Activated naive CD8-positive, alpha-beta T cell (primary cell): ENCODE results near the gene ATL1.
"Not testable (repeated sequence)": the region's sequence is repeated elsewhere in the genome, so short reads cannot be mapped to it uniquely, and the experiment has no call there.

Experiments
- H3K27ac Mint-ChIP-seq: one replicate; pipeline ENCODE4 v1.8.0; 2021; ENCODE audit warnings: mixed read lengths
- H3K27me3 Mint-ChIP-seq: one replicate; pipeline ENCODE4 v1.8.0; 2021; ENCODE audit warnings: mixed read lengths
- H3K36me3 Mint-ChIP-seq: one replicate; pipeline ENCODE4 v1.8.0; 2021; ENCODE audit warnings: mixed read lengths
- H3K4me1 Mint-ChIP-seq: one replicate; pipeline ENCODE4 v1.8.0; 2021; ENCODE audit warnings: low read depth, mixed read lengths
- H3K4me3 Mint-ChIP-seq: one replicate; pipeline ENCODE4 v1.8.0; 2021; ENCODE audit warnings: mild to moderate bottlenecking, mixed read lengths
- H3K9me3 Mint-ChIP-seq: one replicate; pipeline ENCODE4 v1.8.0; 2021; ENCODE audit warnings: low read depth, mixed read lengths

ATL1 gene

DNA sequence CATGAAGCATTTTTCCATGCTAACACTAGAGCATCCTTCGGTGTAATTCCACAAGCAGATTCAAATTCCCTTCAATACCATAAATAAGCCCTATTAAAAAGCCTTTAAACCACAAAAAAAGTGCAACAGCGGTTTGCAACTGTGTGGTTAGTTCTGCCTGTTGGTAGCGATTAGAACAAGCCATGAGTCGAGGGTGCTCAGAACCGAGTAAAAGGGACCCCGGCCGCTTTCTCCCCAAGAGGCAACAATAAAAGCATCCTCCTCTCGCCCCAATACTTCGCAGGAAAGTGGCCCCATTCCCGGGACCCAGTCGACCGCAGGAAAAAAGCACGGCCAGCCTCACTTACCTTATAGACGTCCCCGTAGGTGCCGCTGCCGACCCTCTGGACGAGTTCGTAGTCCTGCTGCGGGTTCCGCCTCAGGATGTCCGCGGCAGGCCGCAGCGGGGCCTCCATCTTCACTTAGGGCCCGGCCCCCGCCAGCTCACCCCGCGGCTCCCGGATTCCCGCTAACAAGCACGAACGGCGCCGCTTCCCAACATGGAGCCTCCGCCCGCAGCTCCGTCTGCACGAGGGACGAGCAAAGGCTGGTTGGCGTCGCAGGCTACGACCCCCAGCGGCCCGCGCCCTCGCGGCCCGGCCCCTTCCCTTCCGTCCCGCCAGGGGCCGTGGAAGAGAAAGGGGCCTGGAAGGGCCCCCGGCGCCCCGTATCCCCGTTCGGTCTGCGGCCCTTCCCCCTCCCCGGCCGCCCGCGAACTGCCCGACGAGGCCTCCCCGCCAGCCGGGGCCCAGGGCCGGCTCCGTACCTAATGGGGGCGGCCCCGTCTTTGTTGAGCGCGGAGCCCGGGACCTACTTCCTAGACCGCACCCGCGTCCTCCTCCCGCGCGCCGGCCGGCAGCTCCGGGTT lies 28.1 kb upstream of the ATL1 start:
- Mint-ChIP-seq H3K27me3 (no peaks in the 10 kb centered on the region), H3K27ac (peak overlapping the region; percentile 87), H3K36me3 (peaks cover 7% of the 10 kb centered on the region), H3K4me1 (peaks cover 50% of the 10 kb centered on the region), H3K4me3 (peak overlapping the region; percentile 92), H3K9me3 (no peaks in the 10 kb centered on the region)

DNA sequence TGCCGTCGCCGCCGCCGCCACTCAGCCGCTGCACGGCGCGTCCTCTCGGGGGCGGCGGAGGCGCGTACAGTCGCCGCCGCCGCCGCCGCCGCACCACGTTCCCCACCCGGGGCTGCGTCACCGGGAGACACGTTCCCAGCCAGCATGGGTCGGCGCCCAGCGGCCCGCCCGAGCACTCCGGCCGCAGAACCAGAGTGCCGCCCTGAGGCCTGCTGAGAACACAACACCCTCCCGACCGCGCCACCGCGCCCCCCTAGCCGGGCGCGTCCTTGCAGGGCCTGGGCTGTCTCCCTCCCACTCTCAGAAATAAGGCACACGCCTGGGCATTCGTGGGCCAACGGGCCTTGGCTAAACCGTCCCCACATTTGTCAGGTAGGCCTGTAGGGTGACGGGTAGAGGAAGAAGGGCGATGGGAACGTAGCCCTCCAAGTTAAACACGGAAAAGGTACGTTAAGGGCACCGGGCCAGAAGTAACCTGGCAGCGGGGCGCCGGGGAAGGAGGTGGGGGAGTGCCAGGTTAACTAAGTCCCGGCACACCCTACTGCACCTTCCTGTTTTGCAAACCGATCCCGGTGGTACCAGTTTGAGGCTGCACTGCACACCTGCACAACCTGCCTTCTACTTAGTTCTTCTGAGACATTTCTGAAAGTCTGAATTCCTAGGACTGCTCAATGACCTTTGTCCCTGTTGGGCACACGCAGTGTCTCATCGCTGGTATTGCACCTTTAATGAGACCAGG lies 27.3 kb upstream of the ATL1 start, which contains the start of gene MAP4K5:
Gene MAP4K5 (minus strand): TSS at position 68 of the 739 bp plus-strand sequence. CDS start 520 bp downstream, outside the sequence.
- Mint-ChIP-seq H3K4me1 (peaks cover 50% of the 10 kb centered on the region), H3K27me3 (no peaks in the 10 kb centered on the region), H3K4me3 (peak within 1 kb of the TSS; percentile 92), H3K27ac (peak within 1 kb of the TSS; percentile 88), H3K9me3 (no peaks in the 10 kb centered on the region), H3K36me3 (peaks cover 7% of the 10 kb centered on the region)

DNA sequence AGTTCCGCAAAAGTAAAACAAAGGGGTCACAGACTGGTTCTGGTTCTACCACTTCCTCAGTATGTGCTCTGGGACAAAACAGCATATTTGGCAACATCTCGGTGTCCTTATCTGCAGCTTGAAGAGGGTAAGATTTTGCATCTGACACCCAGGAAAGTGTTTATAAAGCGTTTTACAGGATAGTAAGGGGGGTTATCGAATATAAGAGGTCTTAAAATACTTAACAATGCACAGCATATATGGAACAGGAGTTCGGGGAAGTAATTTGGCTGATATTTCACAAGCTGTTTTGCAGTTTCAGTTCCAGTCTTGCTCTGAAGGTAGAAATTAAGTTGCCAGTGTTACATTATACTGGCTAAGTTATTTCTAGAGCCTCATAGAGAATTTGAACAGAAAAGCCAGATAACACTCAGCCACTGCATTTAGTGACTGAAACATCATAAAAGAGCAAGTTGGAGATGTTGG lies 26.7 kb upstream of the ATL1 start:
- Mint-ChIP-seq H3K27ac (peak overlapping the region; percentile 88), H3K27me3 (no peaks in the 10 kb centered on the region), H3K36me3 (peaks cover 4% of the 10 kb centered on the region), H3K4me1 (peaks cover 46% of the 10 kb centered on the region), H3K9me3 (no peaks in the 10 kb centered on the region), H3K4me3 (peak overlapping the region; percentile 92)

DNA sequence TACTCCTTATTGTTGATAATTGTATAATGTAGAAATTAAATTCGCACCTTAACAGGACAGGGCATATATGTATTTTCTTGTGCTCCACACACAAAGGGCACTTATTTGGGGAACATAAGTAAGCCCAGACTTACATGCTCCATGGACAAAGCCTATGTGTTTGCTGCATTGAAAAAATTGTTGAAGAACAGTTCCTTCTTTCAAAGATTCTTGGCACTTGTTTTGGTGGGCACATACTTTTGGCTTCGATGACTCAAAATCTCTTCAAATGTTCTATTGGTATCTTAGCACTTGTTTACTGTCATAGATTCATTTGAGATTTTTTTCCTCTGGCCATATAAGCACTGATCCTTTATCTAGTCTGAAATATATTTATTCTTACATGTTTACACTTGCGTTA lies 26.1 kb upstream of the ATL1 start:
- Mint-ChIP-seq H3K4me1 (peaks cover 42% of the 10 kb centered on the region), H3K4me3 (no peak overlapping the region), H3K27ac (no peak overlapping the region), H3K27me3 (no peaks in the 10 kb centered on the region), H3K36me3 (peaks cover 4% of the 10 kb centered on the region), H3K9me3 (no peaks in the 10 kb centered on the region)

DNA sequence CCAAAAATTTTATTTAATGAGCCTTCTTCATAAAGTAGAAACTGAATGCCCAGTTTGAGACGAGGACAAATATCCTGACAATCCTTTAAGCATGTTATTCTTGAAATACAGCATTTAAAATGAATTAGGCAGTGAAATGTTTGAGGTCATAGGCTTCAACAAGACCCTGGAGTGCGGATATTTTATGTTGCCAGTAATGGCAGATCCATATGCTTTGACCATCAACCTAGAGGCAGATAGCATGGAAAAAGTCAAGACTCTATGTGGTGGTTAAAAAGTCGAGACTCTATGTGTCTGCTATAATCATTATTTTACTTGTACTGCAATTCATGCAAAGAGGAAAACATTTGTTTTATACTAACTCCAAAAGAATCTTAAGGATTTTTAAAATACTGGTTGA lies 25.5 kb upstream of the ATL1 start:
- H3K27me3 Mint-ChIP-seq, result no peaks in the 10 kb centered on the region
- no peaks in the 10 kb centered on the region for H3K9me3 Mint-ChIP-seq
- H3K4me1 Mint-ChIP-seq, result peaks cover 37% of the 10 kb centered on the region
- H3K36me3 Mint-ChIP-seq, result peaks cover 4% of the 10 kb centered on the region
- no peak overlapping the region for H3K4me3 Mint-ChIP-seq
- H3K27ac Mint-ChIP-seq, result no peak overlapping the region

DNA sequence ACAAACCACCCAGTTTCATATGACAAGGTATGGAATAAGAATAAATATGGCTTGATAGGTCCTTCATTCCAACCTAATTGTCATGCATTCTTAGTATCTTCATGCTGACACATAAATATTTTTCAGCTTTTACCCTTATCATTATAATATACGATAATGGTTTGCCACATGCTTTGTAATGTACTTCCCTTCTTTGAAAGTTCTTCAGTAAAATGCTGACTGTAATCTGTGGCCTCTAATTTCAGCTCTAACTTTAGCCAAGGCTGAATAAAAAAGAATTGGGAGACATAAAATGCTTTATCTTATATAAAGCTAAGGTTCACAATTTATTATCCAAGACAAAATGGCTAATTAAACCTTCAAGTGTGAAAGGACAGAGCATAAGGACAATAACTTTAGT lies 24.9 kb upstream of the ATL1 start:
- no peak overlapping the region for H3K27ac Mint-ChIP-seq
- H3K27me3 Mint-ChIP-seq, result no peaks in the 10 kb centered on the region
- H3K4me1 Mint-ChIP-seq, result peaks cover 31% of the 10 kb centered on the region
- peaks cover 4% of the 10 kb centered on the region for H3K36me3 Mint-ChIP-seq
- H3K4me3 Mint-ChIP-seq, result no peak overlapping the region
- no peaks in the 10 kb centered on the region for H3K9me3 Mint-ChIP-seq

DNA sequence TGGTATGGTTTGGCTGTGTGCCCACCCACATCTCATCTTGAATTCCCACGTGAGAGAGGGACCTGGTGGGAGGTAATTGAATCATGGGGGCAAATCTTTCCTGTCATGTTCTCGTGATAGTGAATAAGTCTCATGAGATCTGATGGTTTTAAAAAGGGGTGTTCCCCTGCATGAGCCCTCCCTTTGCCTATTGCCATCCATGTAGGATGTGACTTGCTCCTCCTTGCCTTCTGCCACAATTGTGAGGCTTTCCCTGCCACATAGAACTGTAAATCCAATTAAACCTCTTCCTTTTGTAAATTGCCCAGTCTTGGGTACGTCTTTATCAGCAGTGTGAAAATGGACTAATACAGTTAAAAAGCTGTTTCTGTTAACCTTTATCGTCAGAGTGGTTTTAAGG lies 21.9 kb upstream of the ATL1 start:
- H3K9me3 Mint-ChIP-seq, H3K4me3 Mint-ChIP-seq, H3K27me3 Mint-ChIP-seq, H3K36me3 Mint-ChIP-seq, H3K27ac Mint-ChIP-seq: not testable (repeated sequence)
- peaks cover 22% of the 10 kb centered on the region for H3K4me1 Mint-ChIP-seq

DNA sequence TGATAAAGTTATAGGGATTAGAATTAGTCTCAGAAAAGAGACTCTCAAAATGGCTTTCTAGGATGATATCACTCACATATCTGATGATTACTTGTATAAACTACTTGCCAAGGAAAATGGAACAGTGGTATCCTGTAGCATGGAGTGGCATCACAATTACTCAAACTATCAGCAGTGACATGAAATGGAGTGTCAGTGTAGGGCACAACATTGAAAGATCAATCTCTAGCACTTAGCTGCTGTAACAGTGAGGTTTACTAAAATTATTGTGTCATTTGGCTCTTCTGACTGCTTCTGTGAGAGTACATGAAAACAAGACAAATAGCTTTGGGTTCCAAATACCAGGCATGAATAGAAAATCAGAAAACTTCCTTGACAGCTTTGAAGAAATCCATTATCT lies 20.9 kb upstream of the ATL1 start:
- Mint-ChIP-seq H3K4me3 (no peak overlapping the region), H3K9me3 (no peaks in the 10 kb centered on the region)

DNA sequence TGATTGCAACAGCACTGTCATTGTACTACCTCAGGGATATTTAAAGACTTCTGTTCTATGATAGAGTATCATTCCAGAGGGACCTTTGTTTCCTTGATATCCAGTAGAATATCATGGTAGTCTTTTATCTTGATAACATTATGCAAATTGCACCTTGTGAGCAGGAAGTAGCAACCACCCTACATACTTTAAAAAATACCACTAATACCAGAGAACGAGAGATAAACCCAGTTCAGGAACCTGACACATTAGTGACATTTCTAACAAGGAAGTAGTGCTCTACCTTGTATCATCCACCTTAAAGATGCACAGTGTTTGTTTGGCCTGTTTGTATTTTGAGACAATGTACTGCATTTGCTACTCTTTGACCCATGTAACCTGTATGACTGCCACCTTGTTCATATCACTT lies 18.8 kb upstream of the ATL1 start:
- H3K36me3 Mint-ChIP-seq, result peaks cover 4% of the 10 kb centered on the region
- peaks cover 14% of the 10 kb centered on the region for H3K4me1 Mint-ChIP-seq
- no peaks in the 10 kb centered on the region for H3K9me3 Mint-ChIP-seq
- H3K4me3 Mint-ChIP-seq, result no peak overlapping the region
- H3K27me3 Mint-ChIP-seq, result no peaks in the 10 kb centered on the region
- H3K27ac Mint-ChIP-seq, result no peak overlapping the region

More for the DNA sequence above, 20.9 kb upstream of the ATL1 start:
- Mint-ChIP-seq H3K27ac (no peak overlapping the region), H3K4me1 (peaks cover 16% of the 10 kb centered on the region), H3K27me3 (no peaks in the 10 kb centered on the region), H3K36me3 (peaks cover 4% of the 10 kb centered on the region)

DNA sequence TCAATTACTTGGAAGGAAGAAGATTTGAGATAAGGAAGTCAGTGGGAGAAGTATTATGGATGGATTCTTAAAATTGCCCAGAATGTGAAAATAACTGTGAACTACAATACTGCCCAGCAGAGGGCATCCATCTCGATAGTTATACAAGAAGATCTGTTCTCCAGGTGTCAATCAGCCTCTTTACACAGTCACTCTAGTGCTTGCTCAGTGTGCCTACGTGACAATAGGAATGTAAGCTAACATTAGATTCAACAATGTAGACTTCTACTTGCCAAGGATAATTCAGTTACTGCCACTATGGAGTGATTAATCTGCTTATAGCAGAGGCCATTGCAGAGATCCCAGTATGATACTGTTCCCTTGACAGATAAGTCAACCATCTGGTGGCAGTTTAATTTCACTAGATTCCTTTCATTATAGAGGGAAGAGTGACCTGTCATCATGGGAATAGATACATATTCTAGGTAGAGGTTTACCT lies 17.0 kb upstream of the ATL1 start:
- Mint-ChIP-seq H3K36me3 (peaks cover 3% of the 10 kb centered on the region), H3K9me3 (no peaks in the 10 kb centered on the region)

DNA sequence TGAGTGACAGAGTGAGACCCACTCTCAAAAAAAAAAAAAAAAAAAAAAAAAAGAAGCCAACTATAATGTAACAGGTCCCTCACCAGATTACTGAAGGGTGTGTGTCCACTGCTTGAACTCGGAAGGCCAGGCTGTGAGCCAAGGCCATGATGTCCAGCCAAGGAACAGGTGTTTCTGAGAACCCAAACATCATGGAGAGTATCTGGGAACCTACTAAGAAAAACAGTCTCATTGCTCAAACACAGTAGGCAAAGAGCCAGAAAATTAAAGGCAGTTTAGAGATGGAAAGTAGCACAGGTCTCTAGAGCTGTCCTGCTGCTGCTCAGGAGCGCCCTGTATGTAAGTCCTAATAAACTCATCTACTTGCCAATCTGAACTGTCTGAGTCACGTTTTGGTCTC lies 15.0 kb upstream of the ATL1 start:
- Mint-ChIP-seq H3K36me3 (peaks cover 3% of the 10 kb centered on the region), H3K27me3 (peaks cover 5% of the 10 kb centered on the region), H3K27ac (no peak overlapping the region), H3K4me1 (peaks cover 14% of the 10 kb centered on the region), H3K4me3 (no peak overlapping the region), H3K9me3 (no peaks in the 10 kb centered on the region)

More for the DNA sequence above, 17.0 kb upstream of the ATL1 start:
- Mint-ChIP-seq H3K4me3 (no peak overlapping the region), H3K27ac (no peak overlapping the region), H3K4me1 (peaks cover 14% of the 10 kb centered on the region), H3K27me3 (no peaks in the 10 kb centered on the region)

DNA sequence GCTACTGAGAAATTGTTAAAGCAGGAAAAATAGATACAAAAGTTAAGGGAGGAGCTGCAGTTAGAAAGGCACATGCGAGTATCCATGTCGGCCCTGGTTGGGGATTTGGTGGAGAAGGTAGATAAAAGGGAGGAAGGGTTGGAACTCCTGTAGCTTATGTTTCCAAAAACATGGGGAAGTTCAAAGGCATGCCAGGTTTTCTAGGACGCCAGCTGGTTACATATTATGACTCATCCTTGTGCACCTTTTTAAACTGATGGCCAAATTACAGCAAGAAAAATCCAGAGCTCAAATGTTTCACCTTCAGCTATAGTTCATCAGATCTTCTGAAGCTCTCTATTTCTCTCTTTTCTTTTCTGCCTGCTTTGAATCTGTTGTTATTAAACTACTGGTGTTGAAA lies 14.3 kb upstream of the ATL1 start:
- Mint-ChIP-seq H3K9me3 (peaks cover 1% of the 10 kb centered on the region), H3K4me3 (no peak overlapping the region), H3K36me3 (peaks cover 4% of the 10 kb centered on the region), H3K4me1 (peaks cover 12% of the 10 kb centered on the region), H3K27ac (no peak overlapping the region), H3K27me3 (peaks cover 5% of the 10 kb centered on the region)

DNA sequence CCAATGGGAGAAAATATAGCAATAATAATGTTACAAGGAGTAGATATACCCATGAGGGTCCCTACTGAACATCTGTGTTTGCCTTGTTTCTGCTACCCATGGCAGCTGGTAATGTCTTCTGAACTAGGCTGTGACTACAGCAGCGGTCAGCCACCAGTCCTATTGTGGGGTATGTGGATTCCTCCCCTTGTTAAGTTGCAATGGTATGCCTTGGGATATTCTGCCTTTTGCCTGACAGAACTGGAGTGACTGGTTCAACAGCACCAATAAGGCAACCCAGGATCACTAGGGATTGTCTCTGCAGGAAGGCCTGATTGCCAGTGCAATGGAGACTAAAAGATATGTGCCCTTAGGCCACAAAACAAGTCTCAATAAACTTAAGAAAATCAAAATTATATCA lies 9.7 kb upstream of the ATL1 start:
- Mint-ChIP-seq H3K4me3 (no peak overlapping the region), H3K27ac (no peak overlapping the region), H3K9me3 (peaks cover 15% of the 10 kb centered on the region), H3K27me3 (peaks cover 16% of the 10 kb centered on the region), H3K36me3 (peaks cover 14% of the 10 kb centered on the region), H3K4me1 (no peaks in the 10 kb centered on the region)

DNA sequence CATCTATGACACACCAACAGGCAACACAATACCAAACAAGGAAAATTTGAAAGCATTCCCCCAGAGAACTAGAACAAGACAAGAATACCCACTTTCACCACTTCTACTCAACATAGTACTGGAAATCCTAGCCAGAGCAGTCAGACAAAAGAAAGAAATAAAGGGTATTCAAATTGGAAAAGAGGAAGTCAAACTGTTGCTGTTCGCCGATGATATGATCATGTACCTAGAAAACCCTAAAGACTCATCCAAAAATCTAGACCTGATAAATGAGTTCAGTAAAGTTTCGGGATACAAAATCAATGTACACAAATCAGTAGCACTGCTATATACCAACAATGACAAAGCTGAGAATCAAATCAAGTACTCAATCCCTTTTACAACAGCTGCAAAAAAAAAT lies 8.1 kb upstream of the ATL1 start:
- no peaks in the 10 kb centered on the region for H3K4me1 Mint-ChIP-seq
- peaks cover 19% of the 10 kb centered on the region for H3K9me3 Mint-ChIP-seq
- no peak overlapping the region for H3K4me3 Mint-ChIP-seq
- H3K36me3 Mint-ChIP-seq, result peaks cover 17% of the 10 kb centered on the region
- no peak overlapping the region for H3K27ac Mint-ChIP-seq
- H3K27me3 Mint-ChIP-seq, result peaks cover 25% of the 10 kb centered on the region

DNA sequence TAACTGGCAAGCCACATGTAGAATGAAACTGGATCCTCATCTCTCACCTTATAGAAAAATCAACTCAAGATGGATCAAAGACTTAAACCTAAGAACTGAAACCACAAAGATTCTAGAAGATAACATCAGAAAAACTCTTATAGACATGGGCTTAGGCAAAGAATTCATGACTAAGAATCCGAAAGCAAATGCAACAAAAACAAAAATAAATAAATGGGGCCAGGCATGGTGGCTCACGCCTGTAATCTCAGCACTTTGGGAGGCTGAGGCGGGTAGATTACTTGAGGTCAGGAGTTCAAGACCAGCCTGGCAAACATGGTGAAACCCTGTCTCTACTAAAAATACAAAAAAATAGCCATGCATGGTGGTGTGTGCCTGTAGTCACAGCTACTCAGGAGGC lies 7.1 kb upstream of the ATL1 start:
- H3K36me3 Mint-ChIP-seq, result peaks cover 15% of the 10 kb centered on the region
- not testable (repeated sequence) for H3K4me3 Mint-ChIP-seq, H3K27ac Mint-ChIP-seq, H3K4me1 Mint-ChIP-seq
- H3K9me3 Mint-ChIP-seq, result peaks cover 19% of the 10 kb centered on the region
- peaks cover 32% of the 10 kb centered on the region for H3K27me3 Mint-ChIP-seq
